GM18870 (cell line): ENCODE results near the gene SEMA3B.
"Not testable (repeated sequence)": the region's sequence is repeated elsewhere in the genome, so short reads cannot be mapped to it uniquely, and the experiment has no call there.

ENCODE experiments used
- ATAC-seq: cut with Tn5 transposase; IDR thresholded peaks from one replicate; pipeline ENCODE4 v1.9.1; 2021; ENCODE audit warnings: moderate library complexity; ENCODE audit not compliant: unreplicated experiment

Gene SEMA3B

GRCh38 chr3:50312041-50312440, 43.1 kb downstream of the SEMA3B start:
- ATAC-seq, result not testable (repeated sequence)

GRCh38 chr3:50314342-50314741, 45.4 kb downstream of the SEMA3B start:
- ATAC-seq, result no peak

GRCh38 chr3:50314816-50315215, 45.9 kb downstream of the SEMA3B start:
- no peak for ATAC-seq

GRCh38 chr3:50316657-50317242, 47.8 kb downstream of the SEMA3B start:
- ATAC-seq, result no peak

- no peak for ATAC-seq
Observed at GRCh38 chr3:50317300-50317699, 48.4 kb downstream of the SEMA3B start.

- no peak for ATAC-seq
Observed at GRCh38 chr3:50318163-50318562, 49.2 kb downstream of the SEMA3B start.

GRCh38 chr3:50318615-50319014, 49.7 kb downstream of the SEMA3B start:
- ATAC-seq, result no peak

GRCh38 chr3:50319181-50319893, 50.4 kb downstream of the SEMA3B start:
- no peak for ATAC-seq

- no peak for ATAC-seq
Observed at GRCh38 chr3:50319894-50320625, 51.1 kb downstream of the SEMA3B start.

GRCh38 chr3:50320853-50321335, 51.9 kb downstream of the SEMA3B start:
- peak; percentile 27 for ATAC-seq

GRCh38 chr3:50321336-50322114, 52.6 kb downstream of the SEMA3B start:
- ATAC-seq, result peak; percentile 51

- ATAC-seq, result no peak
Observed at GRCh38 chr3:50322115-50322385, 53.1 kb downstream of the SEMA3B start.

- ATAC-seq, result no peak
Observed at GRCh38 chr3:50322386-50323091, 53.6 kb downstream of the SEMA3B start, which contains the start of gene HYAL2. Gene HYAL2, minus strand, starts transcription at chr3:50322745. Its CDS starts 2,256 bp downstream, at chr3:50320489.

- no peak for ATAC-seq
Observed at GRCh38 chr3:50323092-50323600, 54.2 kb downstream of the SEMA3B start.

- ATAC-seq, result no peak
Observed at GRCh38 chr3:50323614-50324199, 54.8 kb downstream of the SEMA3B start.

GRCh38 chr3:50324351-50325112, 55.6 kb downstream of the SEMA3B start:
- no peak for ATAC-seq

GRCh38 chr3:50325113-50325480, 56.1 kb downstream of the SEMA3B start:
- no peak for ATAC-seq

- ATAC-seq, result no peak
Observed at GRCh38 chr3:50325497-50326181, 56.7 kb downstream of the SEMA3B start.

- no peak for ATAC-seq
Observed at GRCh38 chr3:50326182-50326541, 57.2 kb downstream of the SEMA3B start.
